ENCODE measurements around the gene UBXN1. TPM values are rescaled to one million over a fixed set of nuclear protein-coding genes. Genes with fewer than 3 reads are reported as not detected.

The UBXN1 gene
- total RNA-seq, 1 experiment from 2014 or later: 94.2 TPM

DNA sequence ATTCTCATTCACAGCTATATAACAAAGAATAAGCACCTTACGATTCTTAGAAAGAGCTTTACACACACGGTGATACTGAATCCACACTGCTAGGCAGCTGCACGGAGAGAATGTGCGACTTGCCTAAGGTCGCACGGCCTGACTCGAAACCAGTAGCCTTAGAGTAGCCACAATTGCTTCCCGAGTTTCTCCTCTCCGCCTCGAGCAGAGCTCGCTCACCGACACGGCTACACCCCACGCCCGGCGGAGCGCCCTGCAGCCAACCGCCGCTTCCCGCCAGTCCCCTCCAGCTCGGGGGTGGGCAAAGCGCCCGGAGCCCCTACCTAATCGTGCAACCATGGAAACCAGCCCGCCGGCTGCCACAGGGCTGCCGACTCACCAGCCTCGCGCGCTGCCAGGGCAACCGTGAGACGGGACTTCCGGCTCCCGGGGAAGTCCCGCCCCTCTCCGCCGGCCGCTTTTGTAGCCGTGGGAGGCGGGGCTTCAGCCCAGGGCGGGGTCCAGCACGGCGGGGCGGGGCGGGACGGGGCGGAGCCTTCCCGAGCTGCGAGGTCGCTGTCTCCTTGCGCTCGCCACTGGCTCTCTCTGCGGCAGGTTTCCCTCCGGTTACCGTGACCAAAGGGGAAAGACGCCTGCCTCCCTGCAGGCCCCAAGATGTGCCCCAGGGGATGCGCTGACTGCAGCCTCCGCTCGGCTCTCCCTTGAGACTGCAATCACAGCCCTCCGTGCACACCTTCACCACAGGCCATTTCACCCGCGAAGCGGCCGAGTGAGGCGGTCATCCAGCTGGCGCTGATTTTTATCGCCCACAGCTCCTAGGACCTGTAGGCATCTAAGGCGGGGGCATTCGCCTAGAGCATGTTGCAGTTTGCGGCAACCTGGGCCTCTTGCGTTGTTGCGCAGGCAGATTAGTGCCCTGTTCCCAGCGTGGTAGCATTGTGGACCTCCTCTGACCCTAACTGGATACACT lies 27.3 kb upstream of the UBXN1 start:
- Histone ChIP-seq H3K27me3 (ENCODE audit: insufficient read depth, low read length) (no peaks in the 10 kb centered on the region), H3K4me3 (replicated peaks in 1 of 2; ENCODE audit: low read depth in 1 of 2, low read length in 2 of 2) (peak overlapping the region; percentile 50 to 75), H3K9me3 (ENCODE audit: control insufficient read depth in 1 of 2, insufficient read depth in 1 of 2, low read depth in 1 of 2, low read length in 2 of 2) (no peaks in the 10 kb centered on the region), H4K20me1 (ENCODE audit: insufficient read depth) (no peaks in the 10 kb centered on the region), H3K36me3 (ENCODE audit: control insufficient read depth in 1 of 2, insufficient read depth in 2 of 2, low read length in 2 of 2) (peaks cover 10 to 33% of the 10 kb centered on the region in 2 experiments; a peak in 3 of 4 replicates), H3K27ac (ENCODE audit: low read depth, low read length) (peak overlapping the region; percentile 80), H3K4me1 (ENCODE audit: control insufficient read depth in 1 of 2, insufficient read depth in 2 of 2, low read length in 2 of 2) (peaks cover 5 to 20% of the 10 kb centered on the region in 2 experiments), H3K79me2 (ENCODE audit: insufficient read depth, low read length) (peaks cover 12% of the 10 kb centered on the region), H2AFZ (ENCODE audit: low read depth, low read length, poor library complexity, severe bottlenecking) (no peak overlapping the region), H3K4me2 (ENCODE audit: low read length) (peak overlapping the region; percentile 85), H3K9me2 (ENCODE audit: insufficient read depth) (no peaks in the 10 kb centered on the region), H3K9ac (ENCODE audit: low read length) (peak overlapping the region; percentile 84)
- RAD21 ChIA-PET (ENCODE audit: low non-redundant PET in 1 of 2, low total read pairs in 2 of 2, uncharacterized antibody in 2 of 2, unreplicated experiment in 2 of 2): no interaction called here
- DNase-seq (ENCODE audit: low read depth, low spot score) (peak; percentile 63), ATAC-seq (peak; percentile 95)
- TF ChIP-seq POLR2AphosphoS5 (IDR thresholded peaks at IDR 0.05; ENCODE audit: low read depth, low read length): peak; percentile 92
- TF ChIP-seq POLR2A (IDR thresholded peaks at IDR 0.05; ENCODE audit: borderline replicate concordance, extremely low read depth, insufficient read depth, insufficient read length): no peak
- TF ChIP-seq, protein P1, sequence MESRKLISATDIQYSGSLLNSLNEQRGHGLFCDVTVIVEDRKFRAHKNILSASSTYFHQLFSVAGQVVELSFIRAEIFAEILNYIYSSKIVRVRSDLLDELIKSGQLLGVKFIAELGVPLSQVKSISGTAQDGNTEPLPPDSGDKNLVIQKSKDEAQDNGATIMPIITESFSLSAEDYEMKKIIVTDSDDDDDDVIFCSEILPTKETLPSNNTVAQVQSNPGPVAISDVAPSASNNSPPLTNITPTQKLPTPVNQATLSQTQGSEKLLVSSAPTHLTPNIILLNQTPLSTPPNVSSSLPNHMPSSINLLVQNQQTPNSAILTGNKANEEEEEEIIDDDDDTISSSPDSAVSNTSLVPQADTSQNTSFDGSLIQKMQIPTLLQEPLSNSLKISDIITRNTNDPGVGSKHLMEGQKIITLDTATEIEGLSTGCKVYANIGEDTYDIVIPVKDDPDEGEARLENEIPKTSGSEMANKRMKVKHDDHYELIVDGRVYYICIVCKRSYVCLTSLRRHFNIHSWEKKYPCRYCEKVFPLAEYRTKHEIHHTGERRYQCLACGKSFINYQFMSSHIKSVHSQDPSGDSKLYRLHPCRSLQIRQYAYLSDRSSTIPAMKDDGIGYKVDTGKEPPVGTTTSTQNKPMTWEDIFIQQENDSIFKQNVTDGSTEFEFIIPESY (IDR thresholded peaks at IDR 0.05; ENCODE audit: extremely low read depth, insufficient replicate concordance, low read length): peak; percentile 40
- TF ChIP-seq, protein P2, sequence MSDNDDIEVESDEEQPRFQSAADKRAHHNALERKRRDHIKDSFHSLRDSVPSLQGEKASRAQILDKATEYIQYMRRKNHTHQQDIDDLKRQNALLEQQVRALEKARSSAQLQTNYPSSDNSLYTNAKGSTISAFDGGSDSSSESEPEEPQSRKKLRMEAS (IDR thresholded peaks at IDR 0.05): peak; percentile 48; the same call in 1 of the 2 replicates
- TF ChIP-seq ELF1 (IDR thresholded peaks at IDR 0.05; ENCODE audit: borderline replicate concordance, low read depth): peak; percentile 62; the same call in 1 of the 2 replicates
- TF ChIP-seq TCF7L2 (IDR thresholded peaks at IDR 0.05; ENCODE audit: borderline replicate concordance, extremely low read depth, insufficient read depth, insufficient read length): peak; percentile 68
- TF ChIP-seq SP1 (IDR thresholded peaks at IDR 0.05; ENCODE audit: low read depth): 0 out of 2 replicates have a peak, but pooled peaks have one; percentile 35
- no peak for TF ChIP-seq FOSL1 (IDR thresholded peaks at IDR 0.05; ENCODE audit: low read depth)
- TF ChIP-seq JUND (IDR thresholded peaks at IDR 0.05): peak; percentile 34; the same call in 1 of the 2 replicates
- TF ChIP-seq SIN3A (IDR thresholded peaks at IDR 0.05; ENCODE audit: low read depth): peak; percentile 50; the same call in 1 of the 2 replicates
- no peak for TF ChIP-seq CBX3 (IDR thresholded peaks at IDR 0.05; ENCODE audit: low read depth)
- BruUV-seq (replicated peaks): TSS peak; percentile 20
- POLR2A ChIA-PET: interaction anchor here (0.9 to 2.3 kb wide), 5 partner anchors 17 to 132 kb away, joined by 3 to 6 read pairs (median 3); partner anchors contain the start of genes C11orf98, CSKMT, EEF1G and HNRNPUL2
- intact Hi-C loops (cut with micrococcal nuclease): no loop called here
- CTCF ChIA-PET: interaction anchor here (0.9 to 1.5 kb wide), 5 partner anchors 12 to 311 kb away, joined by 3 to 7 read pairs (median 4); partner anchors contain the start of gene TTC9C

Data from HCT116 (cell line).